WERI-Rb-1 (cell line): ENCODE results near the gene OCSTAMP.

Source experiments
- DNase-seq: peaks from one replicate; pipeline ENCODE4 v3.0.0-alpha.2; 2020
- H3K27ac ChIP-seq: fragments of 250-450 bp; sonication (Bioruptor Pico); 2 replicates; pipeline ENCODE4 v1.5.1; 2020; ENCODE audit warnings: mild to moderate bottlenecking, moderate library complexity
- H3K27me3 ChIP-seq: fragments of 250-450 bp; sonication (Bioruptor Pico); 2 replicates; pipeline ENCODE4 v1.5.1; 2021; ENCODE audit warnings: mild to moderate bottlenecking, low read depth, moderate library complexity; ENCODE audit not compliant: insufficient read depth, severe bottlenecking
- H3K36me3 ChIP-seq: fragments of 250-450 bp; sonication (Bioruptor Pico); 2 replicates; pipeline ENCODE4 v1.5.1; 2020; ENCODE audit warnings: mild to moderate bottlenecking, moderate library complexity
- H3K4me3 ChIP-seq: 2 replicates; pipeline ENCODE4 v1.5.1; 2011; ENCODE audit warnings: low read depth, mild to moderate bottlenecking, control low read depth, low read length
- H3K9me3 ChIP-seq: fragments of 250-450 bp; sonication (Bioruptor Pico); 2 replicates; pipeline ENCODE4 v1.5.1; 2021; ENCODE audit warnings: mild to moderate bottlenecking, moderate library complexity; ENCODE audit not compliant: severe bottlenecking
- CTCF ChIP-seq: IDR thresholded peaks from 2 replicates; pipeline ENCODE4 v1.5.1; 2011; ENCODE audit warnings: low read depth, mild to moderate bottlenecking, control low read depth, inconsistent platforms, low read length

Gene OCSTAMP

GRCh38 chr20:46549188-46549972 lies 1.1 kb downstream of the OCSTAMP start:
- no peaks in the 10 kb centered on the region for H3K27me3 ChIP-seq
- H3K36me3 ChIP-seq: no peaks in the 10 kb centered on the region
- no peaks in the 10 kb centered on the region for H3K9me3 ChIP-seq
- DNase-seq: no peak
- no peak overlapping the region for H3K4me3 ChIP-seq
- TF ChIP-seq CTCF: no peak
- no peak overlapping the region for H3K27ac ChIP-seq

GRCh38 chr20:46548688-46549087 lies 1.8 kb downstream of the OCSTAMP start:
- H3K4me3 ChIP-seq: no peak overlapping the region
- no peaks in the 10 kb centered on the region for H3K27me3 ChIP-seq
- H3K9me3 ChIP-seq: no peaks in the 10 kb centered on the region
- no peak for TF ChIP-seq CTCF
- no peak for DNase-seq
- no peaks in the 10 kb centered on the region for H3K36me3 ChIP-seq
- no peak overlapping the region for H3K27ac ChIP-seq

- Histone ChIP-seq H3K36me3 (no peaks in the 10 kb centered on the region), H3K27ac (no peak overlapping the region), H3K4me3 (no peak overlapping the region), H3K27me3 (no peaks in the 10 kb centered on the region), H3K9me3 (no peaks in the 10 kb centered on the region)
- no peak for DNase-seq
- TF ChIP-seq CTCF: no peak
These were observed 2.5 kb downstream of the OCSTAMP start for GRCh38 chr20:46547995-46548394.

- DNase-seq: no peak
- Histone ChIP-seq H3K36me3 (no peaks in the 10 kb centered on the region), H3K4me3 (no peak overlapping the region), H3K27ac (no peak overlapping the region), H3K9me3 (no peaks in the 10 kb centered on the region), H3K27me3 (no peaks in the 10 kb centered on the region)
- TF ChIP-seq CTCF: no peak
These were observed 3.5 kb downstream of the OCSTAMP start for GRCh38 chr20:46546936-46547335.

- H3K4me3 ChIP-seq: no peak overlapping the region
- DNase-seq: no peak
- no peaks in the 10 kb centered on the region for H3K27me3 ChIP-seq
- H3K36me3 ChIP-seq: no peaks in the 10 kb centered on the region
- no peak overlapping the region for H3K27ac ChIP-seq
- H3K9me3 ChIP-seq: no peaks in the 10 kb centered on the region
- no peak for TF ChIP-seq CTCF
These were observed 4.2 kb downstream of the OCSTAMP start for GRCh38 chr20:46546298-46546697.

GRCh38 chr20:46545827-46546138 lies 4.7 kb downstream of the OCSTAMP start:
- no peaks in the 10 kb centered on the region for H3K36me3 ChIP-seq
- TF ChIP-seq CTCF: no peak
- no peak overlapping the region for H3K27ac ChIP-seq
- H3K9me3 ChIP-seq: no peaks in the 10 kb centered on the region
- DNase-seq: no peak
- H3K27me3 ChIP-seq: no peaks in the 10 kb centered on the region
- no peak overlapping the region for H3K4me3 ChIP-seq
